Mucosa of gallbladder (tissue), 1 donor: ENCODE results near the gene CDC25C. TPM values are rescaled to one million over a fixed set of nuclear protein-coding genes. Genes with fewer than 3 reads are reported as not detected.

ENCODE experiments used
- DNase-seq: peaks from one replicate; pipeline ENCODE4 v3.0.0-alpha.2; 2020; ENCODE audit warnings: low spot score
- total RNA-seq: library from RNA; stranded (reverse); gene quantifications from one replicate; pipeline ENCODE4 v1.2.1, GENCODE V29; 2021
- donor health status: DM: no; HTN: no; CAD: no.

CDC25C gene
- 0.37 TPM for total RNA-seq

DNA sequence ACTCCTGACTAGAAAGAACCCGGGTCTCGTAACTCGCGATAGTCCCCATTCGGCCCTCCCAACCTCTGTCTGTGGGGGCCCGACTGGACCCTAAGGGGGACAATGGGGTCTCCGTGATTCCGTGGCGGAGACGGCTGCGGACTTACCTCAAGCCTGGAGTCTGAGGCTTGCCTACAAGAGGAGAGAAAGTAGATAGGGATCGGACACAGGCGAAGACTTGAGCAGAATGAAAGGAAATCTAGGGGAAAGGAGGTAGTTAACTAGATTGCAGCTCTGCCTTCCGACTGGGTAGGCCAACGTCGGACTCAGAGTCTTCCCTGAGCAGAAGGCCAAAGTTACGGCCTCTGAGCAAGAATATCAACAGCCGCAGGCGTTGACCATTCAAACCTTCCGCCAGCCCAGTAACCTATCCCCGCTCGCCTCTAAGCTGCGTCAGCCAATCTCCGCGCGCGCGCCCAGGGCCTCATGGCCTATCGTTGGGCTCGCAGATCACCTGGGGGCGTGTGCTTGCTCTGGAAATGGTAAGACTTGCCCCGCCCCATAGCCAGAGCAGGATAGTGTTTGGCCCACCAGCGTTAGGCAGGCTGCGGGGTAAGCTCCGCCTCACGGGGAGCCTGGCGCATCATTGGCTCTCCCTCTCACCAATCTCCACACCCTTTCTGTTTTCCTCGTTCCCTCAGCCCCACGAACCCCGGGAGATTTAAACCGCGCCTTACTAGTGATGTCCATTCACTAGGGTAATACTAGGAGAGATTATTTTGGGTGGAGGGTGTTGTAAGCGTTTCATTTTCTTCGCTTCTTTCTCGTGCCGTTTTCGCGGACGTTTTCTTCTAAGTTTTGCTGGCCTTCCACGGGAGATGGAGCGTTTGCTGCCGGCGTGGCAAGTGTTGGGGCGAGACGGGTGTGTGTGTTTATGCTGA is at the start of gene CDC25C:
CDC25C (minus strand) TSS at position 356 of the 920 bp plus-strand sequence. CDS start 624 bp downstream, outside the sequence.
- peak; percentile 98 for DNase-seq

DNA sequence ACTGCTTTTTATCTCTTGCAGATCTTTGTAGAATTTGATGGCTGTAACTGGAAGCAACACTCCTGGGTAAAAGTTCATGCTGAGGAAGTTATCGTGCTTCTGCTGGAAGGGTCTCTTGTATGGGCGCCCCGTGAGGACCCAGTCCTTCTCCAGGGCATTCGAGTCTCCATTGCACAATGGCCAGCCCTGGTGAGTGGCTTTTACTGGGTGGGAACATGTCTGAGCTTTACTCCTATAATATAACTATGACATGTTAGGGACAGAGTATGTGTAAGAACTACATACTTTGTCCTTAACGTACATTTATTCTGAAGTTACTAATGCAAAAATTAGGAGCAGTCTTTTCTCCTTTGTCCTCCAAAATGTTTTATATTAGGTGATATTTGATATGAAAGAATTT is 41.0 kb upstream of the CDC25C start:
- DNase-seq: no peak

DNA sequence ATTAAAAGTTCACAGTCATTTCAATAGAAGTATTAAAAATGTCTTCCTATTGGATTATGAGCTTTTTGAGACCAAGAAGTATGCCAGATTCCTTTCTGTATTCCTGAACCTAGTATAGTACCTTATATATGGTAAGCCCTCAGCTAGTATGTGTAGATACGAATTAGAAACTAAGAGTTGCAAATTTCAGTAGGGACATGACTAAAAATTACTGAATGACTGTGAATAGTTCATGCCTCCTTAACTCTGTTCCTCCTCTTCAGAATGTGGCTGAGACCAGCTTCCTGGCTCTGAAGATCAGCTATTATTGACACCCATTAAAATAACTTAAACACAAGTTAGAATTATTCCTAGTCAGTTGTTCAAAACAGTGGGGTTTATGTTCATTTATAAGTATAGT is 40.6 kb upstream of the CDC25C start:
- no peak for DNase-seq

DNA sequence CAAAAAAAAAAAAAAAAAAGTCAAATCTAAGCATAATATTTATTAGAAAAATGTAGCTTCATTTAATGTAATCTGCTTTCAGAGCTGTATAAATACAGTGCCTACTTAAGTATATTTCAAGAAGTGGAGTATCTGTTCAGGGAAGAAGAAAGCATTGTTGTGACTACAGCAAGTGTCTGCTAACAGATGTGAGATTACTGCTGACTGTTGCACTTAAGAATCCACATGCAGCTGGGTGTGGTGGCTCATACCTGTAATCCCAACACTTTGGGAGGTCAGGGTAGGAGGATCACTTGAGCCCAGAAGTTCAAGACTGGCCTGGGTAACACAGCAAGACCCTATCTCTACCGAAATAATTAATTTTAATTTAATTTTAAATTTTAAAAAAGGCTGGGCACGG is 39.9 kb upstream of the CDC25C start:
- no peak for DNase-seq

DNA sequence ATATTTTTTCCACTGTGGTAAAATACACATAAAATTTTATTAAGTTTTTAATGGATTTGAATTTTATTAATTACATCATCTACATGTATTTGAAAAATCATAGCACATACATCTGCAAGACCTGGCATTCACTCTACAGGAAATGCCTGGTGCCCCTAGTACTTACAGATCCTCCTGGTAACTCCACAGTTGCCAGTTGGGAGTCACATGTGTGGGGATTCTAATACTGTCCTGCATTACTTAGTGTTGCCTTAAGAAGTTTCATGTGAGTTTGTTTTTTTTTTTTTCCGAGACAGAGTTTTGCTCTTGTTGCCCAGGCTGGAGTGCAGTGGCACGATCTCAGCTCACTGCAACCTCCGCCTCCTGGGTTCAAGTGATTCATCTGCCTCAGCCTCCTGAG is 38.9 kb upstream of the CDC25C start:
- DNase-seq: no peak

DNA sequence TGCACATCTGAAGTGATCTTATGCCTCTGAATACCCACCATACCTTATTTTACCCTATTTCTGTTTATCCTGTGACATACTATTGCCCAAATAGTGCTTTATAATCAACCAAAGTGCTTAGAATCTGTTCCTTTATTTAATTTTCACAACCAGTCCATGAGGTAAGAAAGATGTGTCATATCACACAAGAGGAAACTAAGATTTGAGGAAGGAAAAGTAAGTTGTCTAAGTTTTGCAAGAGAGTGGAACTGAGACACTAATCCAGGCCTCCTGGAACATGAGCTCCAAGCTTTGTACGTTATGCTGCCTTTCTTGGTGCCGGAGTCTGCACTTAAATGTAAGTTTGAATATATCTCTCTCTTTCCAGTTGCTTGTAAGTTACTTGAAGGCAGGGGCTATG is 38.1 kb upstream of the CDC25C start:
- DNase-seq: no peak

DNA sequence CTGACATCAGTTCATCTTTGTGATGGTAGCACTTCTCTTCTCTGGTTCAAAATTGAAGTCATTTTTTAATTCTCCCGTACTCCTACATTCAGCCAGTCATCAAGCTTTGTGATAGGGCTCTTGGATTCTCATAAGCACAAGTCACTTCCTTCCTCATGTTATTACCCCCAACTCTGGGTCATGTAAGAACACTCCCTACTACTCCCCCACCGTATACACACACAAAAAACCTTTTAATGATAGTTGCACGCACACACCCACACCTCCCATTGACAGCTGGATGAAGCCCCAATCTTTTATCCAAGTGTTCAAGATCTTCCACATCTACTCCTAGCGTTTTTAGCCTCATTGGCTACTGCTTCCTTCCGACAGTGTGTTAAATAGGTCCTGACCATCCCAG is 37.7 kb upstream of the CDC25C start:
- DNase-seq: no peak

DNA sequence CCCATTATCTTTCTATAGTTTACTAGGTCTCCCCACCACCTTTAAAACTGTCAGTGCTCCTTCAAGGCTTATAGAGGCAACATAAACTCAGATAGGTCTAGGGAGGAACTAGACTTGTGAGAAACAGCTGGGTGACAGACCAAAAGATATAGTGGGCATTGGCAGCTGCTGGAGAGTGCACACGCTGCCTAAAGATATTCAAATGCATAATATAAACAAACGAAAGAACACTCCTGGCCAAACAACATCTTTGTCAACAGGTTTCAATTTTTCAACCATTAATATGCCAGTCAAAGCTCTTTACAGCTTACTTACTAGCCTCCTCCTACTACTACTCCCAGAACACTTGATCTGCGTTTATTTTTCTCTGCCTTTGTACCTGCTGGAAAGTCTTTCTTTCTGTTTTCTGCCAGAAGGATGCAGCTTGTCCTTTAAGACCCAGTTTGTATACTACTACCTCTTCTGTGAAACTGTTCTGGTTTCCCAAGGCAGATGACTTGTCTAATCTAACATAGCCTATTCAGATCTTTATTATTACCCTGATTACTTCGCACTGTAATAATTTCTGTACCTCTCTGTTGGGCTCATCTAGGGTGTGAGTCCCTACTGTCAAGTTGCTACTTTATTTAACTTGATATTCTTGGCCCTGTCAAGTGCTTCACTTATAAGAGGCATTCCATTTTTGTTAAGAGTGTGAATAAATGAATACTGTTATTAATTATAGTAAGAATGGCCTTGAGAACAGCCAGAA is 35.2 kb upstream of the CDC25C start:
- DNase-seq: no peak

DNA sequence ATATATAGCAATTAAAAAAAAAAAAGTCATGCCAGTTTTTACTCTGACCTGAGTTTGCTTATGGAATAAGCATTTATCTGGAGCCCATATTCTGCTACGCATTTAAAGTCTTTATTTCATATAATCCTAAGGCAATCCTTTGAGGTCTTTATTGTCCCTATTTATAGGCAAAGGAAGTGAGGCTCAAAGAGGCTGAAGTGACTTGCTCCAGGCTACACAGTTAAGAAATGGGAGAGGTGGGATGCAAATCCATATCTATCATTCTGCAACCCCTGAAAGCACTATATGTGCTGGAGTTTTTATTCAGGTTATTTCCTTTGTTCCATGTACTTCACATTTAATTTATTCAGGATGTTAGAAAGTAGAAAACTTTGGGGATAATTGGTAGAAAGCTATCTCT is 33.0 kb upstream of the CDC25C start:
- no peak for DNase-seq

DNA sequence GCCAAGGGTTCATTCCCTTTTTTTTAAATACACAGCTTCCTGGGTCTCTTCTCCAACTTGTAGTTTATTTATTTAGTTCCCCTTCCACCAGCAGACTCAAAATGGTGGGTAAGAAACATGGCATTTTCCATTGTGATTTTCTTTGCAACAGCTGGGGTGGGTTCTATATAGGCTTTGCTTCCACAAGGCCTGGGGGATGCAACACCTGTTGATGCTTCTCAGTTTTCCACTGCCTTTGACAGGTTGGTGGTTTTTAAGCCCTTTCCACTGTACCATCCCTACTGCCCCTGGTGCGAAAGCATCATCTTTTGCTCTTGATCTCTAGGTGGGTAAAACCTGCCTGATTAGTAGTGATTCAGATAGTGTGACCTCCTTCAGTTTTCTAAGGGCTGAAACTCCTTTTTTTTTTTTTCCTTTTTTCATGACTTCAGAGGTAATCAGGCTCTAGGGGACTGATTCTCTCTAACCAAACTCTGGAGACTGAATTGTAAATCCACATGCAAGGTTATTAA is 29.4 kb upstream of the CDC25C start:
- no peak for DNase-seq

DNA sequence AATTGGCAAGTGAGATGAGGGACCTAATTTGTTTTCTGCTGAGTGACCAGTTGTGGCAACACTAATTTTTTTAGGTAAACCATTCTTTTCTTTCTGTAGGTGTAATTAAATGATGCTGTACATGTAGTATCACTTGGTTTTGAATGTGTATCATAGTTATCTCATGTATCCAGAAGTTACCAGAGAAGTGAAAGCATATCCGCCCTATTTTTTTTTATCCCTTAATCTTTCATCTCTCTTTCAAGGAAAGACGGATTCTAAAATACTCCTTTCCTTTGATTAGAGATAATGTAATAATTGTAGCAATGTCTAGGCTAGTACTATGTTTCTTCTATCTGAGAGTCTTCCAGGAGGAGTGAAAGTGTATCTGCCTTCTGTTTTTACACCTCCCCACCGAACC is 28.0 kb upstream of the CDC25C start:
- no peak for DNase-seq

DNA sequence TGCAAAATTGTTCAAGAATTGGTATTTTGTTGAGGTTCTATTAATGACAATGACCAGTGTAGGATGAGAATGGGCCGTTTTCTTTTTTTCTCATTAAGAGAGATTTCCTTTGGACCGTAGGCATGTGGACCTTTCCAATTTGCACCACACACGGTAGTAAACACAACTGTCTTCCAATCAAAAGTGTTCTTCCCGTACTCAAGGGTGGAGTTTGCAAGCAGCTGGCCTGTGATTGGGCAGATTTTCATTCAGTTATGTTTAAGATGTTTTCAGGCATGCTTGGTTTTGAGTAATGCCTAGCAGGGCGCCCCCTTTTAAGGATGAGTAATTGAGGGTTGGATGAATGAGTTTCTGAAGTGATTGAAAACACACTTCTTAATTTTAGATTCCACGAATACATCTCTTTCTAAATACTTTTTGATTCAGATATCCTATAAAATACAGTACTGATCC is 23.3 kb upstream of the CDC25C start:
- DNase-seq: peak; percentile 29

DNA sequence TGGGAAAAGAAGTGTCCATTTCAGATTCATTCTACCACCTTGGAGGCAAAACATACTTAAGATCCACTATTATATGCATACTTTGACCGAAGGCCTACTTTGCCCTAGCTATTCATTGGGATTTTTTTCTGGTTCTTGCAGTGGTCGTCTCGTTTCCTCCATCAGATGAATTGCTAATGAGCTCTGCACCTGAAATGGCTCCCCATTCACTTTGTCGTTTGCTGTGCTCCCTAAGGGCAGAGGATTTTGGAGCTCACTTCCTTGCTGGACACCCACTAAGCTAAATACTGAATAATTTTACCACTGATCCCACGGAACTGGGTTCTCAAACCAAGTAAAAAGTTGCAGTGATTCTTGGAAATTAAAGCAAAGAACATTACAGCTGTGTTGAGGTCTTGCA is 22.8 kb upstream of the CDC25C start:
- DNase-seq: no peak

DNA sequence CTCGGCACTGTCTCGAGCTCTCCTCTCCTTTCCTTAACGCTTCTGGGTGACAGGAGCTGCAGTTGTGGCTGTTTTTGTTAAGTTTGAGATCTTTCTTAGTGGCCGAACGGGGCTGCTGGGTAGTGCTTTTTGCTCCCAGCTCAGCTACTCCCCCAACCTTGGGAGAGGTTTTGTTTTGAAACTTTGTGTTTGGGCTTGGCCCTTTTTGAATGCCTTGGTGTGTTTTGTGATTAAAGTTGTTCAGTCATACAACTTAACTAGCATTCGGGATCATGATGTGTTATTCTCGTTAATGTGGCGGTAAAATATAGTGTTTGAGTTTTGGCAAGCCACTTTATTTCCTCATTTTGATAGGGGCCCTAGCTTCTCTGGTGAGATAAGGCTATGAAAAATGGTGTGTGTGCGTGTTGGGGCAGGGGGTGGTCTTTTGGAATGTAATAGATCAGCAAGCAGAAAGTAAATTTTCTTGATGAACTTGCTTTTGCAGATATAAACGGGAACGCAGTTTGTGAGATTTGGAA is 22.0 kb upstream of the CDC25C start:
- DNase-seq: no peak

DNA sequence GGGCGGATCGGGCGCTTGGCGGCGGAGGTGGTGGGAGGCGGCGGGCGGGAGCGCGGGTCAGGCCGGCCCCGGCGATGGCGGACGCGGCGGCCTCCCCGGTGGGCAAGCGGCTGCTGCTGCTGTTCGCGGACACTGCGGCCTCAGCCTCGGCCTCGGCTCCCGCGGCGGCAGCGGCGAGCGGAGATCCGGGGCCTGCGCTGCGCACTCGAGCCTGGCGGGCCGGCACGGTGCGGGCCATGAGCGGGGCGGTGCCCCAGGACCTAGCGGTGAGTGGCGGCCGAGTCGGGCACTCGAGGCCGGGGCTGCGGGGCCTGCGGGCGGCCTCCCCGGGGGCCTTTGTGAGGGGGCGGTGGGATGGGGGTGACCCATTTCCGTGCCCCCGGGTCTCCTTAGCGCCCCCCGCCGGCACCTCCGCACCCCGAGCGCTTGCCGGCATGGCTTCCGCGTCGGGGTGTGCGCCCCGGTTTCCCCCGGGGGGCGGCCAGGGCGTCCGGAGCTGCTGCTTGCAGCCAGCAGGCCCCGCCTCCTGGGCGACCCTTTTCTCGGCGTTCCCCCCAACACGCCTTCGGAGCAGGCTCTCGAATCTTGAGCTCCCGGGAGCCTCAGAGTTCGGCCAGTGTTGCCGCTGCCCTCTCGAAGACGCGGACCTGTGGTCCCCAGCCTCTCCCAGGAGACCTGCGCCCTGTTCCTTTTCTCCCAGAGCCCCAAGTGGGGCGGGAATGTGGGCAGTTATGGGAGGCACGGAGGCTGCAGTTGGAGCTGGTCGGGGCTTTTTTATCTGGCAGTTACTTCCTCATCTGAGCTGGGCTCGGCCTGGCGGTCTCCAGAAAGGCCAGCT is 21.3 kb upstream of the CDC25C start:
- peak; percentile 61 for DNase-seq

DNA sequence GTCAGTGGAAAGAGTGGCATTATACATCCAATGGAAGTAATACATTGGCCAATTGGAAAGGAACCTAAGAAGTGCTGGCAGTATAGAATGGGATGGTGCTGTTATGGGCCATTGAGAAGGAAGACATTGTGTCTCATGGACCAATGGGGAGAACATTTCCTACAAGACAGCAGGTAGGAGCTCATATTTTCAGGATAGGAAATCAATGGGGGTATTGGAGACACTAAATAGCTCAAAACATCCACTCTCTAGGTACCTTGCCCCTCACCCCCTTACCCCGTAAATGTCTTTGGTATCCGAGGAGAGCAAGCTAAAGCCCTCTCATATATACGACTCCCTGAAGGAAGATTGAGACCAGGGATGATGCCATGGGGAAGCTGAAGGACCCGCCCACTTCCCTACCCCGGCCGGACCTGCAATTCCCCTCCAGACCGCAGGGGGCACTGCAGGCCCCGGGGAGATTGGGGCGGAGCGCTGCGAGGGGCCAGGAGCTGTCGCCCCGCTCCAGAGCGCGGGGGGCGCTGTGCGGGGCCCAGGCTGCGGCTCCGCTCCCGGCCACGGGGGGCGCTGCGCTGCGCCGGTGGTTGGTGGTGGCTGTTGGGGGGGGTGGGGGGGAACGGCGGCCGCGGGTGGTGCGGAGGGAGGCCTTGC is 20.6 kb upstream of the CDC25C start, which contains the start of gene KDM3B:
KDM3B (plus strand) TSS at position 615 of the 651 bp plus-strand sequence. CDS start 111 bp downstream, outside the sequence.
- peak; percentile 87 for DNase-seq

DNA sequence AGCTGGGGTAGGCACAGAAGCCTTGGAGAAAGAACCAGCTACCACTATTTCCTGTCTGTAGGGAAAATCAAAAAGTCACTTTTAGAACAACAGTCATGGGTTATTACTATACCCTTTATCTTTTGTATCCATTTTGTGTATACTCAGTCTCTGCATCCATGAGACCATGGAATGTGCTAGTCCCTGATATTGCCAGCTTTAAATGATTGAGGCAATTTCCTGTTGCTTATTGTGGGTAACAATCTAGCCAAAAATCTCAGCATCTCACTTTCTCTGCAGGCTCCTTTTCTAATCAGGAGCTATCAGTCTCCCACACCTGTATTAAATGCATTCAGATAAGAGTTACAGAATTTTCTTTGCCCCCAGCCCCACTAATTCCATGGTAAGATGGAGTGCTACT is 19.9 kb upstream of the CDC25C start:
- no peak for DNase-seq

DNA sequence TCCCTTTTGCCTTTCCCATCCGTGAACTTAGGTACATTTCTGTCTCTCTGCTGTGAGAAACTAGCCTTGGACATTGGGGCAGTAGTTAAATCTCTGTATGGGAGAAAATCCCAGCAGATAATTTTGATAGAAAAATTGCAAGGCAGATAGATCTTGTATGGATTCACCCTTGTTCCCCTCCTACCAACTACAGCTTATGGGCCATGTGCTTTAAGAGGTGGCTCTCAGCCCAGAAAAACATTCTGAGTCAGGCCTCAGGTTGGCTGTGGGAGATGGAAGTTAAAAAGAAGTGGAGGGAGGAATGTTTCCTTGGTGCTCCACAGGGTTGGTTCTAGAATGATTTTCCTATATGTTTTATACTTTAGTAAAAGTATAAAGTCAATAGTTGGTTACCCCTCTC is 19.5 kb upstream of the CDC25C start:
- no peak for DNase-seq

DNA sequence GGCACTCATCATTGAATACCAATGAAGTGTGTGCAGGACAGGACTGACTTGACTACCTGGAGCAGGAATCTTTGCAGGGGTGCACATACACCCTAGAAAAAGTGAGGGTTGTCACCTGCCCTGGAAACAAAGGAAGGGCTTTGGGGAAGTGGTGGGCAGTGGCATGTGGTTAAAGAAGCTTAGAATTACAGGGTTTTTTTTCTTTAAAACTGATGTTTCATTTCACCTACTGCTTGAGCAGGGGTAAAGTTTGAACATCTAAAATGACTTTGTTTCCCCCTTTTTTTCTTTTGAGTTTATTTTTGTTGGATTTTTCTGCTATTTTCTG is 18.9 kb upstream of the CDC25C start:
- DNase-seq: no peak

DNA sequence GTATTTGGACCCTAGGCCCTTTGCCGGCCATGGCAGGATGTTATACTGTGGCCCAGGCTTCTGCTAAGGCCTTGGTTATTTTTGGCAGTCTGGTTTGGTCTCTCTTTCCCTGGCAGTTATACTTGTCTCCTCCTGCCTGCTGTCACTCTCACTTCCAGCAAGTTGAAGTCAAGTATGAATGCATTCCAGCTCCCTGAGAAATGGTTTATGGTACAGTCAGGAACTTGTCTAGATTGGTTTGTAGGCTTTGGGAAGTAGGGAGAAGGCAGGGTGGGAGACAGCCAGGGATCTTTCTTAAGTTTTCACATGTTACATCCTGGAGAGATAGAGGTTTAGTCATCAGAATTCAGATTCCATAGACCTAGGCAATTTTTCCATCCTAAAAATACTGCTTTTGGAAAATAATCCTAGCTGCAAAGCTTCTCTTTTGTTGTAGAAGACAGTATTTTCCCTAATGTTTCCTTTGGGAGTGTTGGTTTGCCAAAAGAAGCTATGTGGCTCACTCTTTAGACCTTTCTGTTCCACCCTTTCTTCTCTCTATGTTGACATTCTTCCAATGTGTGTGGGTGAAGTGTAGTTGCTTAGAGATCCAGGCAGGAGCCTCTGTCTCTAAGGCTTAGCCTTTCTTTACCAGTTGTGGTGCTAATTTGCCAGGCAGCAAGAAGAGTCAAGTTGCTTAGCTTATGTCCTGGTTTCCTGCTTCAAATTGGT is 18.4 kb upstream of the CDC25C start:
- no peak for DNase-seq
